HG02852 (cell line): ENCODE data around the gene ARHGAP9.

ENCODE experiments used
- ATAC-seq: cut with Tn5 transposase; IDR thresholded peaks from one replicate; pipeline ENCODE4 v1.9.1; 2021; ENCODE audit warnings: mild to moderate bottlenecking, moderate library complexity; ENCODE audit not compliant: unreplicated experiment

The ARHGAP9 gene

GRCh38 chr12:57473886-57474285, 5.8 kb downstream of the ARHGAP9 start:
- no peak for ATAC-seq

- ATAC-seq: no peak
Measured at GRCh38 chr12:57473392-57473791, 6.3 kb downstream of the ARHGAP9 start.

GRCh38 chr12:57472391-57472790, 7.3 kb downstream of the ARHGAP9 start:
- no peak for ATAC-seq

DNA sequence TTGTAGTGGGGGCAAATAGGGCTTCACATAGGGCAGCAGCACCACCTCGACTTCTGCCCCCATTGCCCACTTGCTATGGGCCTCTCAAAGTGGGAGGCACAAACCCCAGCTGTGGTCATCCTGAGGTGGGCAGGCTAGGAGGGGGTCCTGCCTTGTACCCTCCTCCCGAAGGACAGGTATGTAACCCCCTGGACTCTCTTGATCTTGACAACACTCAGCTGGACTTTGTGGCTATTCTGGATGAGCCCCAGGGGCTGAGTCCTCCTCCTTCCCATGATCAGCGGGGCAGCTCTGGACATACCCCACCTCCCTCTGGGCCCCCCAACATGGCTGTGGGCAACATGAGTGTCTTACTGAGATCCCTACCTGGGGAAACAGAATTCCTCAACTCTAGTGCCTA, 8.0 kb downstream of the ARHGAP9 start:
- no peak for ATAC-seq

- no peak for ATAC-seq
Measured at GRCh38 chr12:57470970-57471656, 8.6 kb downstream of the ARHGAP9 start.

- ATAC-seq: no peak
Measured at GRCh38 chr12:57470286-57470969, 9.2 kb downstream of the ARHGAP9 start.

- no peak for ATAC-seq
Measured at GRCh38 chr12:57469296-57470164, 10.1 kb downstream of the ARHGAP9 start.

DNA sequence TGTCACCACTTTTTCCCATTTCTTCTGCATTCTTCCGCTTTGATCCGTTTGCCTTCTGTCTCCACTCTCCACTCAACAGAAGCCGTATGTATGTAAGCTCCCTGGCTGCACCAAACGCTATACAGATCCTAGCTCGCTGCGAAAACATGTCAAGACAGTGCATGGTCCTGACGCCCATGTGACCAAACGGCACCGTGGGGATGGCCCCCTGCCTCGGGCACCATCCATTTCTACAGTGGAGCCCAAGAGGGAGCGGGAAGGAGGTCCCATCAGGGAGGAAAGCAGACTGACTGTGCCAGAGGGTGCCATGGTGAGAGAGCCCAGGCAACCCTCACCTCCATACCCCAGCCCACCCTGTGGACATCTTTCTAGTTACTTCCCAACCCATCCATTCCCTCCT, 11.8 kb downstream of the ARHGAP9 start:
- no peak for ATAC-seq

GRCh38 chr12:57467212-57467874, 12.3 kb downstream of the ARHGAP9 start:
- ATAC-seq: no peak

- no peak for ATAC-seq
Measured at GRCh38 chr12:57465747-57466505, 13.7 kb downstream of the ARHGAP9 start.

GRCh38 chr12:57465030-57465746, 14.5 kb downstream of the ARHGAP9 start:
- ATAC-seq: no peak

DNA sequence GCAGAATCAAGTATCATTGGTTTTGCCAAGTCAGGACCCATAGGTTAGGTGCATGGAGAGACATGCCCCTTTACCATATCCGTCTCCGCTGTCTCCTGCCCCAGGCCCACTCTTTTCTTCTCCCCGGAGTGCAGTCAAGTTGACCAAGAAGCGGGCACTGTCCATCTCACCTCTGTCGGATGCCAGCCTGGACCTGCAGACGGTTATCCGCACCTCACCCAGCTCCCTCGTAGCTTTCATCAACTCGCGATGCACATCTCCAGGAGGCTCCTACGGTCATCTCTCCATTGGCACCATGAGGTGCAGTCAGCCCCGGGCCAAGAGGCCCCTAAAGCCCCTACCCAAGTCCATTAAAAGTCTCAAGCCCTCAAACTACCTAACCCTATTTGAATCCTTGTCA, 15.1 kb downstream of the ARHGAP9 start:
- no peak for ATAC-seq

DNA sequence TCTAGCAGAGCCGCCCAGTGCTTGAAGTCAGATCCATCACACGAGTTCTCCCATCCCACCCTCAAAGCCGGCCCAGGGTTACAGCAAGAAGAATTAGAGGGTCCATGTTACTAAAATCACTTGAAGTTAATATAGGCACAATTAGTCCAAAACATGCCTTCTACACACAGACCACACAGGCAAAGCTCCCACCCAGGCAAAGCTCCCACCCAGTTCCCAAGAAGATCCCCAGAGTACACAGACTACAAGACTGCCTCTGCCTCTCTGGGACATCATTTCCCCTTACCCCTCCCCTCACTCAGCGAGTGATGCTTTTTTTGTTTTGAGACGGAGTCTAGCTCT, 16.8 kb downstream of the ARHGAP9 start:
- ATAC-seq: no peak

GRCh38 chr12:57462251-57462911, 17.3 kb downstream of the ARHGAP9 start:
- peak; percentile 71 for ATAC-seq

GRCh38 chr12:57461917-57462250, 17.8 kb downstream of the ARHGAP9 start:
- ATAC-seq: no peak

GRCh38 chr12:57461276-57461916, 18.3 kb downstream of the ARHGAP9 start:
- ATAC-seq: no peak

DNA sequence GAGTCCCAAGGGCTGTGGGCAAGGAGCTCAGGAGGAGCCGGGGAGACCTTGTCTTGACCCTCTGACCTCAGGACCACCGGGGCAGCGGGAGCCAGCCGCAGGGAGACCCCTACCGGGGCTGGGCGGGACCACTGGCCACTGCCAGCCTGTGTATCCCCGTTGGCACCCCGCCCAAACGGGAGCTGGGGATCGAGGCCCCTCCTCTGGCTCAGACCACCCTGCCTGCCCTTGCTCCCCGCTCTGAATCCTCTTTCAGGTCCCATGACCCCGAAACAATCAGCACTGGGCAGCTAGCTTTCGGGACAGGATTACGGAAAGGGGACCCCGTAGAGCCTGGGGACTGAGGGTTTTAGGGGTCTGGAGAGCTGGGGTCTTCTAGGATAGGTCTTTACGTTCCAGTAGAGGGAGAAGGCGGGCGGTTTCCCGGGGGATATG, 18.8 kb downstream of the ARHGAP9 start:
- ATAC-seq: no peak

GRCh38 chr12:57460468-57460784, 19.2 kb downstream of the ARHGAP9 start:
- ATAC-seq: no peak
